ENCODE measurements around the gene CHRD. TPM values are rescaled to one million over a fixed set of nuclear protein-coding genes. Genes with fewer than 3 reads are reported as not detected.

Gene CHRD
- polyA plus RNA-seq, 1 of the 3 experiments (the other 2 are of a cell fraction): 0.95 TPM

DNA sequence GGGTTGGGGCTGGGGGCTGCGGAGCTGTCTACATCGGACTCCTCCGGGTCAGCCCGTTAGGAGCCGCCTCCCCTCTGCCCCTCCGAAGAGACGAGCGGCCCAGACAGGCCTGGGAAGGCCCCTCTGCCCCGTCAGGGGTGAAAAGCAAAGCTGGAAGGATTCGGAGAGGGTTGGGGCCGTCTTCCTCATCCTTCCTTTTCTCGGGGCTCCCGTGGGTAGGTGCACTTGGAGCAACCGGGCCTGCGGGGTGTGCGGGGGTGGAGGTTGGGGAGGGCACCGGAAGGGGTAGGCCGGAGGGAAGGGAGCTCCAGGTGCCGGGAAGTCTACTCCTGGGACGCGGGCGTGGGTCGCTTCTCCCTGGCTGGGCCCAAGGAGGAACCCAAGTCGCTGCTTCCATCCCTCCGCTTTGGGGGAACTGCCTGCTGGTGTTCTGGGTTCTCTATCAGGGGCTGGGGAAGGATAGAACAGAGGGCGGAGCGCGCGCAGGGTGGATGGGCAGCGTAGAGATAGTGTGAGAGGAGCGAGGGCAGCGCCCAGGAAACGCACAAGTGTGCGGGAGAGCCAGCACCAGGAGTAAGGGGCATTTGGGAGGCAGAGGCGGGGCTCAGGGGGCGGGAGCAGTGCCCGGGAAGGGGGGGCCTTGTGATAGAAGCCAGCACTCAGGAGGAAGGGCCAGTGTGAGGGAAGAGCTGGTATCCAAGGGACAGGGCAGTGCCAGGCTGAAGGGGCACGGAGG is 17.8 kb upstream of the CHRD start (continued):
- TF ChIP-seq, protein P1, sequence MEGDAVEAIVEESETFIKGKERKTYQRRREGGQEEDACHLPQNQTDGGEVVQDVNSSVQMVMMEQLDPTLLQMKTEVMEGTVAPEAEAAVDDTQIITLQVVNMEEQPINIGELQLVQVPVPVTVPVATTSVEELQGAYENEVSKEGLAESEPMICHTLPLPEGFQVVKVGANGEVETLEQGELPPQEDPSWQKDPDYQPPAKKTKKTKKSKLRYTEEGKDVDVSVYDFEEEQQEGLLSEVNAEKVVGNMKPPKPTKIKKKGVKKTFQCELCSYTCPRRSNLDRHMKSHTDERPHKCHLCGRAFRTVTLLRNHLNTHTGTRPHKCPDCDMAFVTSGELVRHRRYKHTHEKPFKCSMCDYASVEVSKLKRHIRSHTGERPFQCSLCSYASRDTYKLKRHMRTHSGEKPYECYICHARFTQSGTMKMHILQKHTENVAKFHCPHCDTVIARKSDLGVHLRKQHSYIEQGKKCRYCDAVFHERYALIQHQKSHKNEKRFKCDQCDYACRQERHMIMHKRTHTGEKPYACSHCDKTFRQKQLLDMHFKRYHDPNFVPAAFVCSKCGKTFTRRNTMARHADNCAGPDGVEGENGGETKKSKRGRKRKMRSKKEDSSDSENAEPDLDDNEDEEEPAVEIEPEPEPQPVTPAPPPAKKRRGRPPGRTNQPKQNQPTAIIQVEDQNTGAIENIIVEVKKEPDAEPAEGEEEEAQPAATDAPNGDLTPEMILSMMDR (IDR thresholded peaks at IDR 0.05): no peak
- TF ChIP-seq GATA2 (CRISPR knock-in tag; IDR thresholded peaks at IDR 0.05) (no peak), CHD2 (IDR thresholded peaks at IDR 0.05; ENCODE audit: low read length, partially characterized antibody) (no peak), RFX5 (IDR thresholded peaks at IDR 0.05; ENCODE audit: low read length) (no peak), TCF12 (IDR thresholded peaks at IDR 0.05) (peak; percentile 63; the same call in 1 of the 2 replicates), YY1 (IDR thresholded peaks at IDR 0.05; ENCODE audit: low read depth) (no peak), FOXJ3 (CRISPR knock-in tag; IDR thresholded peaks at IDR 0.05) (no peak), ELF1 (IDR thresholded peaks at IDR 0.05) (0 out of 2 replicates have a peak, but pooled peaks have one; percentile 6), FOXM1 (IDR thresholded peaks at IDR 0.05; ENCODE audit: low read depth) (no peak), TAF1 (IDR thresholded peaks at IDR 0.05; ENCODE audit: borderline replicate concordance, low read depth, low read length) (0 out of 2 replicates have a peak, but pooled peaks have one; percentile 32), NFIC (IDR thresholded peaks at IDR 0.05; ENCODE audit: borderline replicate concordance) (peak; percentile 4; the same call in 1 of the 2 replicates)
- TF ChIP-seq, protein P2, sequence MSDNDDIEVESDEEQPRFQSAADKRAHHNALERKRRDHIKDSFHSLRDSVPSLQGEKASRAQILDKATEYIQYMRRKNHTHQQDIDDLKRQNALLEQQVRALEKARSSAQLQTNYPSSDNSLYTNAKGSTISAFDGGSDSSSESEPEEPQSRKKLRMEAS (IDR thresholded peaks at IDR 0.05; ENCODE audit: low read depth): no peak
- TF ChIP-seq, protein P3, sequence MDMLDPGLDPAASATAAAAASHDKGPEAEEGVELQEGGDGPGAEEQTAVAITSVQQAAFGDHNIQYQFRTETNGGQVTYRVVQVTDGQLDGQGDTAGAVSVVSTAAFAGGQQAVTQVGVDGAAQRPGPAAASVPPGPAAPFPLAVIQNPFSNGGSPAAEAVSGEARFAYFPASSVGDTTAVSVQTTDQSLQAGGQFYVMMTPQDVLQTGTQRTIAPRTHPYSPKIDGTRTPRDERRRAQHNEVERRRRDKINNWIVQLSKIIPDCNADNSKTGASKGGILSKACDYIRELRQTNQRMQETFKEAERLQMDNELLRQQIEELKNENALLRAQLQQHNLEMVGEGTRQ (IDR thresholded peaks at IDR 0.05; ENCODE audit: borderline replicate concordance, low read depth, low read length): no peak

DNA sequence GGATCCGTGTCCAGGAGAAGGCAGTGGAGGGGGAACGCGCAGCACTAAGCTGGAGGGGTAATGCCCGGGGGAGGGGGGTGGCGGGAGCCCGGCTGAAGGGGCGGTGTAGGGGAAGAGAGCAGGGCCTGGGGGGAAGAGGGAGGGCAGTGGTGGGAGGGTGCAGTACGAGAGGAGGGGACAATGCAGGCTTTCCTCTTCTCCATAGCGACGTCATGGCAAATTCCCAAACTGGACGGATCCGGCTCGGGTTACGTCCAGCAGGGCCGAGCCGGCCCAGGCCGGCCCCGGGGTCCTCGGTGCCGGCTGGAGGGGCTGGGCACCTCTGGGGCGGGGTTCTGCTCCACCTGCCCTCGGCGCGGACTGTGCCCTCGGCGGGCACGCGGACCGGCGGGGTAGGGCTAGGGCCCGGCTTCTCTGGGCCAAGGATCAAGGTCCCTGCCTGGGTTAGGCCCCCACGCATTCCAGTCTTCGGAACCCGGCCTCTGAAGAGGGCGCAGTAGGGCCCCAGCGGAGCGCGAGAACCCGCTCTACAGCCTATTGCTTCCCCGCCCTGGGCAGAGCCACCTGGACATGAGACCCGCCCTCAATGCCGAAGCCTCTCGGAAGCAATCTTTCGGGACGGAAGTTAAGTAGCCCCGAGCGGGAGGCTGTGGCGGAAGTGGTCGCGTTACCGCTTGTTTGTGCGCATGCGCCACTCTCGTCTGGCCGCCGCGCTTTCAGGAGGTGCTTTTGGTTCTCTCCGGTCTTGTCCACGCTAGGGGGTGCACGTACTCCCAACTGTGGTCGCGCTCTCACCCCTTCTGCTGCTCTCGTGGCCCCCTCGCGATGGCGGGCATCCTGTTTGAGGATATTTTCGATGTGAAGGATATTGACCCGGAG is 16.9 kb upstream of the CHRD start:
- H3K27ac ChIP-seq (ENCODE audit: low read depth in 2 of 2, low read length in 1 of 2): peak overlapping the region; percentile 97 to 99
- peak; percentile 94 for DNase-seq
- H3K9me3 ChIP-seq: no peaks in the 10 kb centered on the region
- 1% methylated on average over 31 of the region's 68 CpGs for WGBS (ENCODE audit: low lambda C conversion rate)
- H3K36me3 ChIP-seq (replicated peaks in 1 of 2; ENCODE audit: control insufficient read depth in 1 of 2, insufficient read depth in 2 of 2, low read length in 1 of 2): peaks cover 19 to 21% of the 10 kb centered on the region in 2 experiments
- peak overlapping the region; percentile 73; the same call in 1 of the 2 replicates for H2AFZ ChIP-seq (ENCODE audit: low read depth)
- H3K9ac ChIP-seq: peak overlapping the region; percentile 99
- H3K27me3 ChIP-seq (ENCODE audit: insufficient read depth): no peaks in the 10 kb centered on the region
- peaks cover 25% of the 10 kb centered on the region for H3F3A ChIP-seq (replicated peaks; ENCODE audit: insufficient read depth)
- ChIA-PET POLR2A (interaction anchor here (0.8 to 2.7 kb wide), 7 partner anchors 8 to 198 kb away, joined by 3 to 14 read pairs (median 4); partner anchors contain the start of gene FAM131A), CTCF (interaction anchor here (0.6 to 1.9 kb wide), 13 partner anchors 9 to 182 kb away, joined by 3 to 9 read pairs (median 3); no protein-coding TSS in a partner anchor)
- peaks cover 46% of the 10 kb centered on the region for H3K79me2 ChIP-seq (ENCODE audit: insufficient read depth)
- peaks cover 24% of the 10 kb centered on the region for H4K20me1 ChIP-seq (ENCODE audit: insufficient read depth)
- peak overlapping the region; percentile 91 to 96 for H3K4me3 ChIP-seq (ENCODE audit: low read depth in 2 of 2, low read length in 1 of 2)
- H3K4me2 ChIP-seq: peak overlapping the region; percentile 92
- H3K4me1 ChIP-seq (ENCODE audit: control insufficient read depth in 1 of 2, insufficient read depth in 2 of 2, low read depth in 1 of 2, low read length in 1 of 2): peaks cover 12 to 19% of the 10 kb centered on the region in 2 experiments; a peak in 3 of 4 replicates
- no peaks in the 10 kb centered on the region for H3K9me2 ChIP-seq
- peak; percentile 45; the same call in 1 of the 2 replicates for TF ChIP-seq SIN3A (IDR thresholded peaks at IDR 0.05; ENCODE audit: borderline replicate concordance, low read depth, low read length)
- peak; percentile 56; the same call in 1 of the 2 replicates for TF ChIP-seq FOXJ3 (CRISPR knock-in tag; IDR thresholded peaks at IDR 0.05)
- TF ChIP-seq CHD2 (IDR thresholded peaks at IDR 0.05; ENCODE audit: low read length, partially characterized antibody): peak; percentile 83
- no peak for TF ChIP-seq MEF2A (IDR thresholded peaks at IDR 0.05; ENCODE audit: borderline replicate concordance, low read depth)
- TF ChIP-seq RFX5 (IDR thresholded peaks at IDR 0.05; ENCODE audit: low read length): peak; percentile 23; the same call in 1 of the 2 replicates
- TF ChIP-seq ELF1 (IDR thresholded peaks at IDR 0.05): peak; percentile 78
- TF ChIP-seq TAF1 (IDR thresholded peaks at IDR 0.05; ENCODE audit: borderline replicate concordance, low read depth, low read length): peak; percentile 79
- TF ChIP-seq MXI1 (IDR thresholded peaks at IDR 0.05; ENCODE audit: low read depth, low read length): peak; percentile 87
- 0 out of 2 replicates have a peak, but pooled peaks have one; percentile 11 for TF ChIP-seq RCOR1 (IDR thresholded peaks at IDR 0.05; ENCODE audit: low read length)
- TF ChIP-seq EP300 (IDR thresholded peaks at IDR 0.05; ENCODE audit: borderline replicate concordance in 1 of 2, low read depth in 1 of 2, low read length in 1 of 2): 0 out of 4 replicates have a peak, but pooled peaks of 1 of the 2 experiments have one; percentile 3
- TF ChIP-seq NRF1 (IDR thresholded peaks at IDR 0.05; ENCODE audit: low read depth, low read length): peak; percentile 82
- TF ChIP-seq, protein P4, sequence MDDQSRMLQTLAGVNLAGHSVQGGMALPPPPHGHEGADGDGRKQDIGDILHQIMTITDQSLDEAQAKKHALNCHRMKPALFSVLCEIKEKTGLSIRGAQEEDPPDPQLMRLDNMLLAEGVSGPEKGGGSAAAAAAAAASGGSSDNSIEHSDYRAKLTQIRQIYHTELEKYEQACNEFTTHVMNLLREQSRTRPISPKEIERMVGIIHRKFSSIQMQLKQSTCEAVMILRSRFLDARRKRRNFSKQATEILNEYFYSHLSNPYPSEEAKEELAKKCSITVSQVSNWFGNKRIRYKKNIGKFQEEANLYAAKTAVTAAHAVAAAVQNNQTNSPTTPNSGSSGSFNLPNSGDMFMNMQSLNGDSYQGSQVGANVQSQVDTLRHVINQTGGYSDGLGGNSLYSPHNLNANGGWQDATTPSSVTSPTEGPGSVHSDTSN (IDR thresholded peaks at IDR 0.05): peak; percentile 42
- TF ChIP-seq TEAD4 (IDR thresholded peaks at IDR 0.05; ENCODE audit: borderline replicate concordance, insufficient read depth): no peak
- TF ChIP-seq GABPA (IDR thresholded peaks at IDR 0.05; ENCODE audit: low read depth): peak; percentile 94
- peak; percentile 86 for TF ChIP-seq POLR2AphosphoS5 (IDR thresholded peaks at IDR 0.05; ENCODE audit: low read depth, low read length)
- TF ChIP-seq EZH2phosphoT487 (IDR thresholded peaks at IDR 0.05; ENCODE audit: borderline replicate concordance, low read depth): no peak
